ENCODE results near the gene SHOX. TPM values are rescaled to one million over a fixed set of nuclear protein-coding genes. Genes with fewer than 3 reads are reported as not detected.
"Not testable (repeated sequence)": the region's sequence is repeated elsewhere in the genome, so short reads cannot be mapped to it uniquely, and the experiment has no call there.

SHOX gene
- total RNA-seq, 1 experiment from 2014 or later, result not detected

DNA sequence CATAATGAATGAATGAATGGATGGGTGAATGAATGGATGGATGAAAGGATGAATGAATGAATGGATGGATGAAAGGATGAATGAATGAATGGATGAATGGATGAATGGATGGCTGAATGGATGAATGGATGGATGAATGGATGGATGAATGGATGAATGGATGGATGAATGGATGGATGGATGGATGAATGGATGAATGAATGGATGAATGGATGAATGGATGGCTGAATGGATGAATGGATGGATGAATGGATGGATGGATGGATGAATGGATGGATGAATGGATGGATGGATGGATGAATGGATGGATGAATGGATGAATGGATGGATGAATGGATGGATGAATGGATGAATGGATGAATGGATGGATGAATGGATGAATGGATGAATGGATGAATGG lies 12.3 kb upstream of the SHOX start:
- ATAC-seq; H3K9ac ChIP-seq (ENCODE audit: low read length); DNase-seq (ENCODE audit: low read depth, low spot score); H2AFZ ChIP-seq (ENCODE audit: low read depth, low read length, poor library complexity, severe bottlenecking); H3K79me2 ChIP-seq (ENCODE audit: insufficient read depth, low read length); H4K20me1 ChIP-seq (ENCODE audit: insufficient read depth); H3K4me2 ChIP-seq (ENCODE audit: low read length); H3K4me1 ChIP-seq (ENCODE audit: control insufficient read depth in 1 of 2, insufficient read depth in 2 of 2, low read length in 2 of 2); RAD21 ChIA-PET (ENCODE audit: low non-redundant PET in 1 of 2, low total read pairs in 2 of 2, uncharacterized antibody in 2 of 2, unreplicated experiment in 2 of 2); POLR2A ChIA-PET; H3K27me3 ChIP-seq (ENCODE audit: insufficient read depth, low read length); H3K4me3 ChIP-seq (replicated peaks in 1 of 2; ENCODE audit: low read depth in 1 of 2, low read length in 2 of 2); H3K36me3 ChIP-seq (ENCODE audit: control insufficient read depth in 1 of 2, insufficient read depth in 2 of 2, low read length in 2 of 2); intact Hi-C loops (cut with micrococcal nuclease); BruUV-seq (replicated peaks); CTCF ChIA-PET; H3K9me3 ChIP-seq (ENCODE audit: control insufficient read depth in 1 of 2, insufficient read depth in 1 of 2, low read depth in 1 of 2, low read length in 2 of 2); H3K27ac ChIP-seq (ENCODE audit: low read depth, low read length); H3K9me2 ChIP-seq (ENCODE audit: insufficient read depth): not testable (repeated sequence)

DNA sequence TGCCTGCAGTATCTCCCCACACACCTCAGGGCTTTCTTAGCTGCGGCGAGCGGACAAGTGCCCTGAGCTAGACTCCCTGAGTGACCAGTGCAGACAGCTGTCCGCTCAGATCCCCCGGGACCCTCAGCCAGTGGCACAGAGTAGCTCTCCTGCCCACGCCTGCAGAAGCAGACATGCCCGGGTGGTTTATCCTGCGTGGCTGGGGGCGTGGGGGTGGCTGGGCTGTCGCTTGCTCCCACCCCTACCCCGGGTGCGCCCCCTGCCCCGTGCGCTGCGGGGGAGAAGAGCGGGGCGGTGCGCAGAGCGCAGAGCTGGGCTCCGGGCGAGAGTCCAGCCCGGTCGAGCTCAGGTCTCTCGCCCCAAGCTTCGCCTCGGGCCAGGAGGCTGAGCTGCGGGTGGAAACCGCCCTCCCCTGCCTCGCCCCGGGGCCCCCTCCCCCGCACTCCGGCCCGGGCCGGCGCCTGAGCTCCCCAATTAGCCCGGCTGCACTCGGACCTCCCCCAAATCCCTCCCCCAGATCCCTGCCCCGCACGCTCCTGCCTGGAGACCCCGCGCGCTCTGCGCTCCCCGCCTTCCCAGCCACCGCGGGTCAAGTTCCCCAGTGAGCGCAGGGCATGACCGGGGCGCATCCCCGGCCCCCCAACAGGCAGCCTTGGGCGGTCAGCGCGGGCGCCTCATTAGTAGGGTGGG lies 11.7 kb upstream of the SHOX start:
- Histone ChIP-seq H3K9me2 (ENCODE audit: insufficient read depth) (no peaks in the 10 kb centered on the region), H3K9ac (ENCODE audit: low read length) (no peak overlapping the region), H3K4me2 (ENCODE audit: low read length) (no peak overlapping the region), H4K20me1 (ENCODE audit: insufficient read depth) (no peaks in the 10 kb centered on the region), H3K4me1 (ENCODE audit: control insufficient read depth in 1 of 2, insufficient read depth in 2 of 2, low read length in 2 of 2) (no peaks in the 10 kb centered on the region), H2AFZ (ENCODE audit: low read depth, low read length, poor library complexity, severe bottlenecking) (no peak overlapping the region), H3K27me3 (ENCODE audit: insufficient read depth, low read length) (no peaks in the 10 kb centered on the region), H3K27ac (ENCODE audit: low read depth, low read length) (no peak overlapping the region), H3K79me2 (ENCODE audit: insufficient read depth, low read length) (no peaks in the 10 kb centered on the region), H3K4me3 (replicated peaks in 1 of 2; ENCODE audit: low read depth in 1 of 2, low read length in 2 of 2) (no peak overlapping the region), H3K9me3 (ENCODE audit: control insufficient read depth in 1 of 2, insufficient read depth in 1 of 2, low read depth in 1 of 2, low read length in 2 of 2) (no peaks in the 10 kb centered on the region), H3K36me3 (ENCODE audit: control insufficient read depth in 1 of 2, insufficient read depth in 2 of 2, low read length in 2 of 2) (no peaks in the 10 kb centered on the region)
- TF ChIP-seq POLR2AphosphoS5 (IDR thresholded peaks at IDR 0.05; ENCODE audit: low read depth, low read length) (no peak), EZH2phosphoT487 (IDR thresholded peaks at IDR 0.05; ENCODE audit: borderline replicate concordance) (no peak), RAD21 (IDR thresholded peaks at IDR 0.05; ENCODE audit: low read depth) (no peak), ELF1 (IDR thresholded peaks at IDR 0.05; ENCODE audit: borderline replicate concordance, low read depth) (no peak), CBX3 (IDR thresholded peaks at IDR 0.05; ENCODE audit: low read depth) (no peak), CEBPB (IDR thresholded peaks at IDR 0.05; ENCODE audit: low read depth) (no peak), POLR2A (IDR thresholded peaks at IDR 0.05; ENCODE audit: borderline replicate concordance, extremely low read depth, insufficient read depth, insufficient read length) (no peak), EZH2 (IDR thresholded peaks at IDR 0.05) (no peak), ZFX (IDR thresholded peaks at IDR 0.05) (no peak), TCF7L2 (IDR thresholded peaks at IDR 0.05; ENCODE audit: borderline replicate concordance, extremely low read depth, insufficient read depth, insufficient read length) (no peak), SP1 (IDR thresholded peaks at IDR 0.05; ENCODE audit: low read depth) (no peak), FOSL1 (IDR thresholded peaks at IDR 0.05; ENCODE audit: low read depth) (no peak), YY1 (IDR thresholded peaks at IDR 0.05; ENCODE audit: extremely low read depth, insufficient replicate concordance, low read depth, low read length) (no peak), SIN3A (IDR thresholded peaks at IDR 0.05; ENCODE audit: low read depth) (no peak), EGR1 (IDR thresholded peaks at IDR 0.05; ENCODE audit: low read depth) (no peak)
- TF ChIP-seq, protein P1, sequence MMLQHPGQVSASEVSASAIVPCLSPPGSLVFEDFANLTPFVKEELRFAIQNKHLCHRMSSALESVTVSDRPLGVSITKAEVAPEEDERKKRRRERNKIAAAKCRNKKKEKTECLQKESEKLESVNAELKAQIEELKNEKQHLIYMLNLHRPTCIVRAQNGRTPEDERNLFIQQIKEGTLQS (IDR thresholded peaks at IDR 0.05), result no peak
- intact Hi-C loops (cut with micrococcal nuclease), result no loop called here
- ATAC-seq (no peak), DNase-seq (ENCODE audit: low read depth, low spot score) (no peak)
- ChIA-PET RAD21 (ENCODE audit: low non-redundant PET in 1 of 2, low total read pairs in 2 of 2, uncharacterized antibody in 2 of 2, unreplicated experiment in 2 of 2) (no interaction called here), POLR2A (no interaction called here), CTCF (no interaction called here)
- no TSS peak for BruUV-seq (replicated peaks)
